Spleen (tissue), 11 donors: ENCODE measurements around the gene MUCL3. TPM values are rescaled to one million over a fixed set of nuclear protein-coding genes. Genes with fewer than 3 reads are reported as not detected.

ENCODE experiments used
- DNase-seq: peaks from one replicate; pipeline ENCODE4 v3.0.0-alpha.2; 2020
- H3K27ac ChIP-seq, 8 donors: fragments of 200-600 bp; sonication (generic) in 7 of 8; 1 replicate in 4 of 8; 2 replicates in 4 of 8; pipeline versions ENCODE4 v1.5.0 to v1.8.0; 2016 to 2021; ENCODE audit warnings: inconsistent platforms in 4 of 8, mild to moderate bottlenecking in 4 of 8, moderate library complexity in 1 of 8
- H3K27me3 ChIP-seq, 7 donors: fragments of 200-600 bp; sonication (generic) in 6 of 7; replicated peaks in 1 of 7; 1 replicate in 4 of 7; 2 replicates in 3 of 7; pipeline versions ENCODE4 v1.5.0 to v1.8.0; 2016 to 2021; ENCODE audit warnings: inconsistent platforms in 3 of 7, mild to moderate bottlenecking in 1 of 7
- H3K36me3 ChIP-seq, 6 donors: fragments of 200-600 bp; sonication (generic) in 5 of 6; 1 replicate in 4 of 6; 2 replicates in 2 of 6; pipeline versions ENCODE4 v1.5.0 to v1.8.0; 2016 to 2021; ENCODE audit warnings: inconsistent platforms in 2 of 6
- H3K4me1 ChIP-seq, 6 donors: fragments of 200-600 bp; sonication (generic) in 5 of 6; 1 replicate in 3 of 6; 2 replicates in 3 of 6; pipeline versions ENCODE4 v1.5.0 to v1.8.0; 2016 to 2021; ENCODE audit warnings: inconsistent platforms in 3 of 6
- H3K4me3 ChIP-seq, 8 donors: fragments of 200-600 bp; sonication (generic) in 7 of 8; 1 replicate in 4 of 8; 2 replicates in 4 of 8; pipeline versions ENCODE4 v1.5.0 to v1.8.0; 2016 to 2021; ENCODE audit warnings: inconsistent platforms in 4 of 8, mild to moderate bottlenecking in 4 of 8, moderate library complexity in 2 of 8
- H3K9me3 ChIP-seq, 8 donors: fragments of 200-600 bp; sonication (generic) in 7 of 8; 1 replicate in 4 of 8; 2 replicates in 4 of 8; pipeline versions ENCODE4 v1.5.0 to v1.8.0; 2016 to 2021; ENCODE audit warnings: inconsistent platforms in 4 of 8
- POLR2A ChIP-seq, 3 donors: fragments of 450-650 bp; IDR thresholded peaks; one replicate each; pipeline ENCODE4 v1.5.1; 2017; ENCODE audit warnings: antibody characterized with exemption in 3 of 3, mild to moderate bottlenecking in 1 of 3
- POLR2AphosphoS5 ChIP-seq, 3 donors: sonication (generic); formaldehyde crosslinking; IDR thresholded peaks; one replicate each; pipeline ENCODE4 v1.5.1; 2017; ENCODE audit warnings: antibody characterized with exemption in 3 of 3
- WGBS, 5 donors: extraction: QIAGEN DNeasy Blood & Tissue Kit in 3 of 5; methylation state at CpG; one replicate each; pipeline versions ENCODE4 v1.1.5 to v1.1.7; 2013 to 2018; 5-methylcytosine and 5-hydroxymethylcytosine counted together
- intact Hi-C: fragments of 100-400 bp; cut with DNase I; formaldehyde crosslinking; loops from one replicate; pipeline ENCODE4 v1.15.0; 2023; ENCODE audit warnings: low total_unique reads
- polyA plus RNA-seq, 3 donors: library from polyadenylated mRNA; stranded (reverse); fragments of 200-250 nt; gene quantifications; one replicate each; pipeline ENCODE4 v1.2.1, GENCODE V29; 2013
- total RNA-seq, 7 donors: library from RNA; depleted of rRNA in 3 of 7; stranded (reverse); fragments of >200 nt in 3 of 7; fragmentation: NEBNext Ultra II Directional in 4 of 7; extraction: Animal tissue kit (Norgen Biotek cat#: 25700) in 4 of 7; gene quantifications; one replicate each; pipeline versions ENCODE4 v1.1.0 to v1.2.1, GENCODE V29; 2016 to 2021
- TF ChIP-seq, protein P1 (sequence below), 11 experiments: fragments of 200-600 bp in 7 of 11; fragments of 450-650 bp in 4 of 11; sonication (generic) in 4 of 11; IDR thresholded peaks in 8 of 11; conservative IDR thresholded peaks in 3 of 11; 1 replicate in 7 of 11; 2 replicates in 4 of 11; pipeline versions ENCODE4 v1.4.0 to v1.8.0; 2016 to 2021; ENCODE audit warnings: antibody characterized with exemption in 11 of 11, inconsistent platforms in 4 of 11, mild to moderate bottlenecking in 1 of 11
- donor health status: healthy with polysubstance abuse.
- donor health status: DM: no; HTN: no; CAD: no; lungs with moderate emphysema.
- donor health status: DM: no; HTN: no; CAD: no.
- donor health status: Bipolar disorder and iron deficiency.
- donor health status: healthy.
- donor health status: DM: no; HTN: no; CAD: no.
- donor health status: DM: yes; HTN: yes; CAD: no.

MUCL3 gene
- total and polyA plus RNA-seq, 10 donors, result 0.03 TPM; not detected in 9

DNA sequence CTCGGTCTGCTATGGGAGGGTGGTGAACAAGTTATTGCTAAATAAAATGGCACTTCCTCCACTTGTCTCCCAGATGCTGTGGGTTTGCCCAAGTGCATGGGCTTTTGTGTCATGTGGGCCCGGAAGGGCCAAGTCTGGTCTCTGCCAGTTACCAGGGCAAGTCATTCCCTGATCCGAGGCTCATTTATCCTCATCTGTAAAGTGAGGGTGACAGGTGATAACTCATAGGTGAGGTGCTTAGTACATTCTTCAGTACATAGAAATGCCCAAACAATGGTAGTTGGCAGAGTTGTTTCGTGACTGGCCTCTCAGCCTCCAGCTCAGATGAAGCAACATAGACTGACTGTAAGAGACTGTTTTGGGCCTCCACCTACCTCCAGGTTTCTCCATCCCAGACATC, 2.0 kb upstream of the MUCL3 start:
- 51 to 71% (median 64%) methylated on average over 4 of the region's 4 CpGs for WGBS, 5 donors
- no peaks in the 10 kb centered on the region for H3K36me3 ChIP-seq
- H3K27me3 ChIP-seq, result peaks cover 0 to 58% (median 6%) of the 10 kb centered on the region in 7 donors
- TF ChIP-seq, protein P1, sequence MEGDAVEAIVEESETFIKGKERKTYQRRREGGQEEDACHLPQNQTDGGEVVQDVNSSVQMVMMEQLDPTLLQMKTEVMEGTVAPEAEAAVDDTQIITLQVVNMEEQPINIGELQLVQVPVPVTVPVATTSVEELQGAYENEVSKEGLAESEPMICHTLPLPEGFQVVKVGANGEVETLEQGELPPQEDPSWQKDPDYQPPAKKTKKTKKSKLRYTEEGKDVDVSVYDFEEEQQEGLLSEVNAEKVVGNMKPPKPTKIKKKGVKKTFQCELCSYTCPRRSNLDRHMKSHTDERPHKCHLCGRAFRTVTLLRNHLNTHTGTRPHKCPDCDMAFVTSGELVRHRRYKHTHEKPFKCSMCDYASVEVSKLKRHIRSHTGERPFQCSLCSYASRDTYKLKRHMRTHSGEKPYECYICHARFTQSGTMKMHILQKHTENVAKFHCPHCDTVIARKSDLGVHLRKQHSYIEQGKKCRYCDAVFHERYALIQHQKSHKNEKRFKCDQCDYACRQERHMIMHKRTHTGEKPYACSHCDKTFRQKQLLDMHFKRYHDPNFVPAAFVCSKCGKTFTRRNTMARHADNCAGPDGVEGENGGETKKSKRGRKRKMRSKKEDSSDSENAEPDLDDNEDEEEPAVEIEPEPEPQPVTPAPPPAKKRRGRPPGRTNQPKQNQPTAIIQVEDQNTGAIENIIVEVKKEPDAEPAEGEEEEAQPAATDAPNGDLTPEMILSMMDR (IDR thresholded peaks at IDR 0.05 in 8 of 11, conservative IDR thresholded peaks at IDR 0.05 in 3 of 11), result no peak
- TF ChIP-seq POLR2A (IDR thresholded peaks at IDR 0.05) (no peak), POLR2AphosphoS5 (IDR thresholded peaks at IDR 0.05) (no peak)
- H3K4me3 ChIP-seq, result no peak overlapping the region
- no peak overlapping the region for H3K27ac ChIP-seq
- H3K9me3 ChIP-seq, result no peaks in the 10 kb centered on the region
- no peaks in the 10 kb centered on the region for H3K4me1 ChIP-seq
- DNase-seq, result no peak
- intact Hi-C loops, result no loop called here

DNA sequence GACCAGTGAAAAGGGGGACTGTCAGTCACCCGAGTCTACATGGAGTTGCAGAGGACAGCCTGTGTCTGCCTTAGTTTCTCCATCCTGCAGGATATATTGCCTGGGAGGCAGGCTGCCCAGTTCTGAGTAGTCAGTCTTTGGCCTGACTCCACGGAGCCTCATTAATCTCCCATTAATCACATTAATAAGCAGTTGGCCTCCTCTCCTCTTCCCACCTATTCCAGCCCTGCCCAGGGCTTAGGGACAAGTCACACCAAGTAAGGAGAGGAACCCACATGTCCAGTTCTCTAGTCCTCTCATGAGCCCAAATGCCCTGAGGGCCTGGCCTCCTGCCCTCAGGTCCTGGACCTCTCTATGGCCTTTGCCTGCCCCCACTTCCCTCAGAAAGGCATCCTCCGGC, 1.3 kb upstream of the MUCL3 start:
- no peaks in the 10 kb centered on the region for H3K4me1 ChIP-seq
- peaks cover 0 to 66% (median 6%) of the 10 kb centered on the region in 7 donors for H3K27me3 ChIP-seq
- TF ChIP-seq POLR2A (IDR thresholded peaks at IDR 0.05), result no peak
- TF ChIP-seq, protein P1 (IDR thresholded peaks at IDR 0.05 in 8 of 11, conservative IDR thresholded peaks at IDR 0.05 in 3 of 11), result no peak
- no peak for TF ChIP-seq POLR2AphosphoS5 (IDR thresholded peaks at IDR 0.05)
- intact Hi-C loops, result no loop called here
- DNase-seq, result no peak
- no peaks in the 10 kb centered on the region for H3K36me3 ChIP-seq
- WGBS, 5 donors, result 71 to 77% (median 75%) methylated on average over 3 of the region's 3 CpGs
- no peak overlapping the region for H3K4me3 ChIP-seq
- H3K9me3 ChIP-seq, result no peaks in the 10 kb centered on the region
- H3K27ac ChIP-seq, result no peak overlapping the region

DNA sequence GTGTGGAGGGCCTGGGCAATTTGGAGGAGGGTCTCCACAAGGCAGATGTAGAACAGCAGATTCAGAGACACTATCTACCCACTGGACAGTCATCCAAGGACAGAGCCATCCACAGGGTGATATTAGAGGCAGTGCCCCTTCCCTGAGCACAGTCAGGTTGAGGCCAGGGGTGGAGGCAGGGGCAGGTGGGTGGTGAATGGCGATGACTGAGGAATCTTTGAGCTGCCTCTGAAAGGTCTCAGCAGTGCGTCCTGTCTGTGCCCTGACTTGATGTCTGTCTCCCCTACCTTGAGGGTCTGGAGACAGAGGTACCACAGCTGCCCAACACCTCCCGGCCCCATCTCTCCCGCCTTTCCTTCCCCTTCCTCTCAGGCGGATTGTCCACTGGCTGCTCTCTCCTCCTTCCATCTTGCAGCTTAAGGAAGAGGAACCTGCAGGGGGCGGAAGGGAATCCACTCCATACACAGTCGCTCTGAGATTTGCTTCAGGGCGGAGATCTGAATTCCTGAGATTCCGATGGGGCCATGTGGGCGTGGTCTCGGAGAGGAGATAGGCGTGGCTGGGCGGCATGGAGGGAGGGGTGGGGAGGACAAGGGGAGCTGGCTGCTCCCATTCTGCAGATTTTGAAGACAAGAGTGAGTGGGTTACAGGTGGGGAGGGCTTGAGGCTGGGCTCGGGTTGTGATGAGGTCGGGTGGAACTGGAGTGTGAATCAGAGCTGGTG, 1.7 kb downstream of the MUCL3 start:
- Histone ChIP-seq H3K4me1 (no peaks in the 10 kb centered on the region), H3K27me3 (peaks cover 0 to 67% (median 6%) of the 10 kb centered on the region in 7 donors), H3K36me3 (no peaks in the 10 kb centered on the region), H3K27ac (no peak overlapping the region), H3K4me3 (no peak overlapping the region), H3K9me3 (no peaks in the 10 kb centered on the region)
- DNase-seq, result no peak
- intact Hi-C loops, result no loop called here
- no peak for TF ChIP-seq POLR2AphosphoS5 (IDR thresholded peaks at IDR 0.05)
- TF ChIP-seq, protein P1 (IDR thresholded peaks at IDR 0.05 in 8 of 11, conservative IDR thresholded peaks at IDR 0.05 in 3 of 11), result peak in 4 of 11 experiments; percentile 11 to 39 (median 27)
- 17 to 24% (median 18%) methylated on average over 14 to 15 of the region's 15 CpGs for WGBS, 5 donors

DNA sequence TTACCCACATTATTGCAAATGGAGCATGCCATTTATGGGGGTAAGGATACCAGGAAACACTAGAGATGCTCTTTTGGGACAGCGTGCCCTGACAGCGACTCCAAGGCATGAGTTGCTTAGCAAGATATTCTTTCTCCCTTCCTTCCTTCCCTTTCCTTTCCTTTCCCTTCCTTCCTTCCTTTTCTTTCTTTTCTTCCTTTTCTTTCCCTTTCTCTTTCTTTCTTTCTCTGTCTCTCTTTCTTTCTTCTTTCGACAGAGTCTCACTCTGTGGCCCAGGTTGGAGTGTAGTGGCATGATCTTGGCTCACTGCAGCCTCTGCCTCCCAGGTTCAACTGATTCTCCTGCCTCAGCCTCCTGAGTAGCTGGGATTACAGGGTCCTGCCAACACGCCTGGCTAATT, 3.3 kb downstream of the MUCL3 start:
- H3K4me1 ChIP-seq, result no peaks in the 10 kb centered on the region
- peaks cover 0 to 54% (median 6%) of the 10 kb centered on the region in 7 donors for H3K27me3 ChIP-seq
- no peak overlapping the region for H3K27ac ChIP-seq
- H3K36me3 ChIP-seq, result no peaks in the 10 kb centered on the region
- DNase-seq, result no peak
- 83 to 92% (median 86%) methylated on average over 4 of the region's 4 CpGs for WGBS, 5 donors
- no peak overlapping the region for H3K4me3 ChIP-seq
- TF ChIP-seq POLR2AphosphoS5 (IDR thresholded peaks at IDR 0.05) (no peak), POLR2A (IDR thresholded peaks at IDR 0.05) (no peak)
- TF ChIP-seq, protein P1 (IDR thresholded peaks at IDR 0.05 in 8 of 11, conservative IDR thresholded peaks at IDR 0.05 in 3 of 11), result no peak
- H3K9me3 ChIP-seq, result no peaks in the 10 kb centered on the region
- intact Hi-C loops, result no loop called here
